IPS-NIHi7 (cell line): ENCODE measurements around the gene SLAMF6.
"Not testable (repeated sequence)": the region's sequence is repeated elsewhere in the genome, so short reads cannot be mapped to it uniquely, and the experiment has no call there.

Source experiments
- DNase-seq: peaks from one replicate; pipeline ENCODE4 v3.0.0; 2012; ENCODE audit warnings: mixed read lengths; ENCODE audit errors: extremely low spot score

SLAMF6 gene

GRCh38 chr1:160542303-160542945 lies 19.4 kb upstream of the SLAMF6 start:
- no peak for DNase-seq

GRCh38 chr1:160541622-160542302 lies 18.7 kb upstream of the SLAMF6 start:
- DNase-seq = no peak

- DNase-seq = no peak
Measured at GRCh38 chr1:160540859-160541233, 17.8 kb upstream of the SLAMF6 start.

GRCh38 chr1:160539990-160540858 lies 17.2 kb upstream of the SLAMF6 start:
- DNase-seq = peak; percentile 44

DNA sequence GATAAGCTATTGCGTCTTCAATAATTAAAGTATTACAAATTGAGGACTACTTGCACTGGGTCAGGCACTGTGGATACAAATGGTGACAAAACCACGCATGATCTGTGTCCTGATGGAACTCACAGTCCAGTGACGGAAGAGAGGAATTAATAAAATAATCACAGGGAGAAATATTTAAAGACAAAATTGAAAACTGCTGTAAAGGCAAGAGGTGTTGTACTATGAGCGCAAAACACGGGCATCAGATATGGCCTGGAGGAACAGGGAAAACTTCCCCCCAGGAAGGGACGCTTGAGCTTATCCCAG lies 16.6 kb upstream of the SLAMF6 start:
- DNase-seq = no peak

- DNase-seq = no peak
Measured at GRCh38 chr1:160538985-160539651, 16.1 kb upstream of the SLAMF6 start.

GRCh38 chr1:160537714-160538665 lies 14.9 kb upstream of the SLAMF6 start:
- no peak for DNase-seq

- no peak for DNase-seq
Measured at GRCh38 chr1:160534823-160535605, 12.0 kb upstream of the SLAMF6 start.

GRCh38 chr1:160532557-160532813 lies 9.4 kb upstream of the SLAMF6 start:
- not testable (repeated sequence) for DNase-seq

- not testable (repeated sequence) for DNase-seq
Measured at GRCh38 chr1:160531809-160532556, 8.9 kb upstream of the SLAMF6 start.

GRCh38 chr1:160529401-160529952 lies 6.4 kb upstream of the SLAMF6 start:
- not testable (repeated sequence) for DNase-seq

DNA sequence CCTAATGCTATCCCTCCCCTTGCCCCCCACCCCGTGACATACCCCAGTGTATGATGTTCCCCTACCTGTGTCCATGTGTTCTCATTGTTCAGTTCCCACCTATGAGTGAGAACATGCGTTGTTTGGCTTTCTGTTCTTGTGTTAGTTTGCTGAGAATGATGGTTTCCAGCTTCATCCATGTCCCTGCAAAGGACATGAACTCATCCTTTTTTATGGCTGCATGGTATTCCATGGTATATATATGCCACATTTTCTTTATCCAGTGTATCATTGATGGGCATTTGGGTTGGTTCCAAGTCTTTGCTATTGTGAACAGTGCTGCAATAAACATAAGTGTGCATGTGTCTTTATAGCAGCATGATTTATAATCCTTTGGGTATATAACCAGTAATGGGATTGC lies 734 bp upstream of the SLAMF6 start:
- not testable (repeated sequence) for DNase-seq

GRCh38 chr1:160522136-160522535 lies 919 bp downstream of the SLAMF6 start:
- DNase-seq = no peak

- no peak for DNase-seq
Measured at GRCh38 chr1:160521554-160521953, 1.5 kb downstream of the SLAMF6 start.

DNA sequence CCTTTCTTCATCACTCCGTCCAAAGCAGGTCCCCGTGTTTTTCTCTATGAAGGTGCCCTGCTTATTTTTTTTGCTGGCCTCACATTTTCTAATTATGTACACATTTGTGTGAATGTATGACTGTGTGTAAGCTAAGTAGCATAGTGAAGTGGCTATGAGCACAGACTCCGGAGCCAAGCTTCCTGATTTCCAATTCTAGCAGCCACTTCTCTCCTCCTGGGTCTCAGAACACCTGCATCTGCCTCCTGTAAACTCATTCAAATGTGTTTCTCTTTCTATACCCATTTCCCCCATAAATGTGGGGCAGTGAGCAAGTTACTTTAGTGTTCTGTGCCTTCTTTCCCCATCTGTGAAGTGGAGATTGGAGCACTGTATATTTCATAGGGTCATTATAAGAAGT lies 2.1 kb downstream of the SLAMF6 start:
- DNase-seq = no peak

DNA sequence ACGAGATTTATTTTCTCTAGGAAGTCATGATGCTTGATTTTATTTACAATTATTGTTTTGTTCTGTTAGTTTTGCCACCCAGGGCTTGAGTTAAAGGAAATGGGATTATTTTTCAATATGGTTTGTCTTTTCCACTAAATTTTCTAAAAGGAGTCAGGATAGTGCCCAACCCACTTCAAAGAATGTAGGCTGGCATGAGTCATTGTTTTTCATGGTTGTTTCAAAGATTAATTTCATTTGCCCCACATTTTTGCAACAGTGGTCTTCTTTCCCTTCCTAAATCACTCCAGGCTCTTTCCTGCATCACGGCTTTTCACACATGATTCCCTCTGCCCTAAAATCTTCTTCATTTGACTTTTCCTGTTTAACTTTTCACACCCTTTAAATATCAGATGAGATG lies 2.5 kb downstream of the SLAMF6 start:
- DNase-seq = no peak

GRCh38 chr1:160519642-160520435 lies 3.2 kb downstream of the SLAMF6 start:
- no peak for DNase-seq

GRCh38 chr1:160517519-160517918 lies 5.5 kb downstream of the SLAMF6 start:
- not testable (repeated sequence) for DNase-seq

- DNase-seq = not testable (repeated sequence)
Measured at GRCh38 chr1:160515908-160516307, 7.1 kb downstream of the SLAMF6 start.
